Left forelimb (tissue), 1 donor: ENCODE measurements around the gene HSPA12A.

Experiments
- DNase-seq: peaks from one replicate; pipeline ENCODE4 v3.0.0-alpha.2; 2018; ENCODE audit warnings: low spot score

HSPA12A gene

GRCh38 chr10:116741391-116742351, 695 bp downstream of the HSPA12A start:
- no peak for DNase-seq

GRCh38 chr10:116740971-116741370, 1.4 kb downstream of the HSPA12A start:
- no peak for DNase-seq

DNA sequence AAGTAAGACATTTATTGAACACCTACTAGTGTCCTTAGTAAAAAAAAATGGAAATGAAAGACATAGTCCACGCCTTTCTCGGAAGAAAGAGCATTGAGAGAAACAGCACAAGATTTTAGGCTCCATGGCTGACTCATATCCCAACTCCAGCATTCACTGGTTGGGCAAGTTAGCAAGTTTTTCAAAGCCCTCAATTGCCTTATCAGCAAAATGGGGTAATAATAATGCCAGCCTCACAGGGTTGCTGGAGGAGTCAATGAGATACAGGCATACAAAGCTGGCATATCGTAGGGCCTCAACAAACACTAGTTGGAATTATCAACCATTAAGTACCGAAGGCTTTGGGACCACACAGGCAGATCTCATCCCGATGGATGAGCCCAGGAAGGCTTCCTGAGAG, 4.0 kb downstream of the HSPA12A start:
- no peak for DNase-seq

- DNase-seq: no peak
Measured at GRCh38 chr10:116737627-116738327, 4.6 kb downstream of the HSPA12A start.

DNA sequence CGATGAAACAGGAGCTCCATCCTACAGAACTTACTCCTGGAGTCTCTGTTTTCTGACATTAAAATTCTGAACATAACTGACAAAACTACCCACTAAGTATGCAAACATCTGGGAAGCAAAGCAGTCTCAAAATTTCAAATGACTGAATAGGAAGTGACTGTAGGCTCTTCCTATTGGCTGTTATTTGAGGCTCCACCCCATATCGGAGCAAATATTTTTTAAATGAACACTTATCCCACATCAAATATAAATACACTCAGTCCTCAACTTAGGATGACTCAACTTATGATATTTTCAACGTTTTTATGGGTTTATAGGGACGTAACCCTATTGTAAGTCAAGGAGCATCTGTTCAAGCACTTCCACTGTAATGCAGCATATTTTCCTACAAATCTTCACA, 8.8 kb downstream of the HSPA12A start:
- DNase-seq: no peak

- no peak for DNase-seq
Measured at GRCh38 chr10:116732573-116732972, 9.8 kb downstream of the HSPA12A start.

DNA sequence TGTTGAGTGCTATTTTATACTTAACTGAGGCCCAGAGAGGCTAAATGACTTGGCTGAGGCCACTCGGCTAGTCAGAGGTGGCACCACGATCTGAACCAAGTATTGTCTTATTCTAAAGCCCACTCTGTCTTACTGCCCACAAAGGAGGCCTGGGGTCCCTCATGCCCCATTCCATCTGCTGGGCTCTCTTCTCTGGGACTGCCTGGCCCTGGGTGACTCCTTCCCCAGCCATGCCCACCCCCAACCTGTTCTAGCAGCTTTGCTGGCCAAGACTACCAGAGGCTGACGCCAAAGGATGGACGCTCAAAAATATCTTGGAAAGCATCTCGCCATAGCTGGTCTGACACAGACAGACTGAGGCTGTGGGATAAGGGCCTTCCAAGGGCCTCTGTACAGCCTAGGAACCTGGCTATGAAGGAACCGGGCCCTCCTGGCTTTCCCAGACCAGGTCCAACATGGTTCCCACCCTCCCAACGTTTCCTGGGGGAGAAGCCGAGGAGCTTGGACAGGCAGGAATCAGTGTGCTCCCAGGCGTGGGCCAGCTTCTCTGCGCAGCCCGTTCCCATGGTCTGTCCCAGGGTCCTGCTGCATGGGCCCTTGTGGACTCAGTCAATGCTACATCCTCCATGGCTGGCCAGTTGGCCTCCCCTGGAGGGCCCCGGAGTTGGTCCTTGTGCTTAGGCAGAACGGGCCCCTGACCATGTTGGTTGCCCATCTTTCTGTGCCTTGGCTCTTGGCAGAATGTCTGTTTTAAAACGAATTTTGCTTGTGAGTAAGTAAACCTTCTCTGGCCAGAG, 11.7 kb downstream of the HSPA12A start:
- no peak for DNase-seq

DNA sequence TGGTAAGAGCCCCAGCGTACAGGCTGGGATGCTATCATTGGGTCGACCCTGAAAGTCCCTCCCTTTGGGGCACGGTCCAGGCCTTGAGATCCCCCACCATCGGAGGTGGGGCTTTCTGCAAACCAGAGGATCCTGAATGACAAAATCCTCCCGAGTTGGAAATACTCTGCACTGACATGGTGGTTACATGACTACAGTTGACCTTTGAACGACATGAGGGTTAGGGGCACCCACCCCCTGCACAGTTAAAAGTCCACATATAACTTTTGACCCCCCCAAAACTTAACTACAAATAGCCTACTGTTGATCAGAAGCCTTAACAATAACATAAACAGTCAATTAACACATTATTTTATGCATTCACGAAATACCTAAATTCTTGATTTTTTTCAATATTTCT, 13.1 kb downstream of the HSPA12A start:
- DNase-seq: no peak

- no peak for DNase-seq
Measured at GRCh38 chr10:116728526-116729096, 13.8 kb downstream of the HSPA12A start.

- DNase-seq: no peak
Measured at GRCh38 chr10:116723428-116724281, 18.7 kb downstream of the HSPA12A start.

DNA sequence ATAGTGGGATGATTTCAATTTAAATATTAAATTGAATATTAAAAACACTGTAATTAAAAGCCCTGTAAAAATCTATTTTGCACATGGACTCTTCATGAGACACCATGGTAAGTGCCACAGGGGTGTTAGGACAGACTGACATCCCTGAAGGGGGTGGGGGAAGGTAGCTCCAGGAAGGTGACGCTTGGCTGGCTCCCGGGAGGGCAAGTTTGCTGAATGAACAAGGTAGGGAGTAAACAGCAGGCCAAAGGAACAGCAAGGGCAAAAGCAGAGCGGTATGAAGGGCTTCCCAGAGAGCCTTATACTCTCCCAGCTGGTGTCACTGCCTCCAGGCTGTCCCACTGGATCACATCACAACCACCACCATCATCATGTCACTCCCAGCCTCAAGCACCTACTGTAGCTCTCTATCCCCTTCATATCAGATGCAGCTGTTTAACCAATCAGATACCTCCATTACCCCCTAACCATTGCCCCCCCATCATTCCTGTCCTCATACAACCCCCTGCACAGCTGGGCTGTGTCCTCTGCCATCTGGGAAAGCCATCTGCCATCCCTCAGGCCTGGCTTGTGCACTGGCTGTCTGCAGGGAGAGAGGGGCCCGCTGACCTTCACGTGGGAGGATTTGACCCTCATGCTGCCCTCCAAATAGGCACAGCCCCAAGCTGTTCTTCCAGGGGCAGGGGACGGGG, 19.5 kb downstream of the HSPA12A start:
- no peak for DNase-seq

DNA sequence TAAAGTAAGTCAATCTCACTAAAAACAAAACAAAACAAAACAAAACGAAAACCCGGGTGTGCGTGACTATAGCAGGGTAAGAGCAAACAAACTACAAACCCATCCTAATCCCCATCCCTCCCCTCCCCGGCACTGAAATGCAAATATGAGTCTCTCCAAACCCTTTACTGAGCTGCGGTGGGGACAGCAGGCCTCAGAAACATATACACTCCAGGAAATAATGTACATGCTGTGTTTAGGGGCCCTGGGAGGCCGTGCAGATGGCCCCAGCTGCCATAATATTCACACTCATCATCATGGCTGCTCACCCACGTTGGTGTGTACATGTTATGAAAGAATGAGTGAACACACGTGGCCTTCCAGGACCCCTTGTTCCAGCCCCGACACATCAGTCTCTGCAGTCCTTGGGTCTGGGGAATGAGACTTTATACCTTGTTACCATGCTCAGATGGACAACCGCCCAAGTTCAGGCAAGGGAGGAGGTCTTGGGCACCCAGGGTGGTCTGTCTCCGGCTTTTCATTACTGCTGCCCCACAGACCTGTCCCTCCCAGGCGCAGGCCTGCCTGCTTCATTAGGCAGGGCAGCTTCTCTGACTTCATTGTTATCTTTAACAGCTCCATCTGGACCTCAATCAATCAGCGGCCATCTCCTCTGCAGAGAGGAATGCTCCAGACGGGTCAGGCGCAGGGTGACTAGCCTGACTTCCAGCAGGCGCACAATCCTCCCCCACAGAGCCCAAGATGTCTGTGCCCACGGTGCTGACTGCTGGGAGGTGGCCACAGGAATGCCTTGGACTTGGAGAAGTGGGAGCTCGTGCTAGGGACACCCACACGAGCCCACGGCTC, 20.6 kb downstream of the HSPA12A start:
- no peak for DNase-seq

- no peak for DNase-seq
Measured at GRCh38 chr10:116720668-116721546, 21.5 kb downstream of the HSPA12A start.

DNA sequence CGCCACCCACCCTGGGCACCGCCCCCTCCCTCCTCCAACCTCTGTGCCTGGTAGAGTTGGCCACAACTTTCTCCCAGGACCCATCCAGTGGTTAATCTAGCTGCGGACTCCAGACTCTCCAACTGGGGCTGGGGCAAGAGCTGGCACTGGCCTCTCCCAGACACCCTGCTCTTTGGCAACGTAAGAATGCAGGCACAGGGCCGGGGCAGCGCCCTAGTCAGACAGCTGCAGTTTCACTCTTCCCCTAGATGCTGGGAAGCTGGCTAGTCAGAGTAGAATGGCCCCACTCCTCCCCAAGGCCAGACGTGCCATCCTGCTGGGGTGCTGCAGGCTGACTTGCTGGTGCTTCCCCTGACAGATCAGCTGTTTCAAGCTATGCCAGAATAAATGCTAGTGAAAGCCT, 22.1 kb downstream of the HSPA12A start:
- no peak for DNase-seq

DNA sequence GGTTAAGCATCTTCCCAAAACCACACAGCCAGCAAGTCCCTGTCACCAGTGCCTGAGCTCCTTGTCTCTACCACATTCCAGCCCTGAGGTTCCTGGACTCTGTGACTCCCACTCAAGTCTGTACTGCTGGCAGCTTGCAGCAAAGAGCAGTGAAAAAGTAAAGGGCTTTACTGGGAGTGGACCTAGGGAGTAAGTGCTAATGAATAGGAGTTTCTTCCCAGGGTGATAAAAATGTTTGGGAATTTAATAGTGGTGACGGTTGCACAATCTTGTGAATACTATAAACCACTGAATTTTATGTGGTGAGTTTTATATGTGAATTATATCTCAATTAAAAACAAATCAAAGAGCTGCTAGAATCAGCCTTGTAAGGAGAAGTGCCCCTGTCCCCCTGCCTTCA, 22.6 kb downstream of the HSPA12A start:
- DNase-seq: no peak

GRCh38 chr10:116718058-116718457, 24.3 kb downstream of the HSPA12A start:
- DNase-seq: no peak

- DNase-seq: no peak
Measured at GRCh38 chr10:116716381-116716780, 26.0 kb downstream of the HSPA12A start.

DNA sequence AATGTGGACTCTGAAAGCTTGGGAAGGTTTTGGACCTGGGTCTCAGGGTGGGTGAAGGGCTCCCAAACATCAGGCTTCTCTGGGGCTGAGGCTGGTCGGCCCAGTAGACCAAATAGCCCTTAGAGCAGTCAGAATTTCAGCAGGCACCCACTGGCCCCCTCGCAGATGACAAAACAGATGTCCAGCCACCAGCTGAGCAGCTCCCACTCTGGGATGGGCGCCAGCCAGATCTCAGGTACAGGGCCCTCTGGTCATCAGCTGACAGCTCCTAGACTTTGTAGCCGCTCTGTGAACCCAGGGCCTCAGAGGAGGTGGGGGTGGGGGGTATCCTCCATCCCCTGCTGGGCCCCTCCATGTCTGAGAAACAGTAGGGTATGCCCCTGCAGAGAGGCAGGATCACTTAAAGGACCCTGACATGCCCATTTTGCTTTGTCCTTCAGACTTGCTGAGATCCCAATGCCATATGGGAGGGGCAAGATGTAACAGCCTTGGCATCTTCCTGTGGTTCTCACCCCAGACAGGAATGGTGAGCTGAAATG, 26.5 kb downstream of the HSPA12A start:
- no peak for DNase-seq
